Muscle of arm (tissue), 12 donors: ENCODE results near the gene PCBP3. TPM values are rescaled to one million over a fixed set of nuclear protein-coding genes. Genes with fewer than 3 reads are reported as not detected.
"Not testable (repeated sequence)": the region's sequence is repeated elsewhere in the genome, so short reads cannot be mapped to it uniquely, and the experiment has no call there.

ENCODE experiments used
- DNase-seq: peaks from one replicate; pipeline ENCODE4 v3.0.0-alpha.2; 2013
- polyA plus RNA-seq, 12 donors: library from polyadenylated mRNA; unstranded; fragments of 120-200 nt; gene quantifications; one replicate each; pipeline ENCODE4 v1.2.1, GENCODE V29; 2013; ENCODE audit not compliant: insufficient read length in 12 of 12

PCBP3 gene
- polyA plus RNA-seq, 12 donors = 0.88 to 4.2 (median 1.3) TPM; not detected in 2

DNA sequence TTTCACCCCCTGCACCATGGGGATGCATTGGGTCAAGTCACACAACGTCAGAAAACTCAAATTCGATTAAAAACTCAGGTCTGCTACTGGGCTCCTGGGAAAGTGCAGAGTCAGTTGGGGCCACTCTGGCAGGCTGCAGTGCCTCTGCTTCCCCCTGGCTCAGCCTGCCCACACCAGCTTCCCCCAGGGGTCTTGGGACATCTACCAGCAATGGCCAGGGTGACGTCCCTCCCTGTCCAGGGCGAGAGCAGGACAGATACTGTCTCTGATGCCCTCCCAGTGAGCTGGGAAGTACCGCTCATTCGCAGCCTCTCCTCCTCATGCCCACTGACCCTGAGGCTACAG lies 231.9 kb downstream of the PCBP3 start:
- no peak for DNase-seq

- no peak for DNase-seq
Observed at GRCh38 chr21:45875881-45876280, 232.4 kb downstream of the PCBP3 start.

GRCh38 chr21:45876381-45877170 lies 233.1 kb downstream of the PCBP3 start:
- no peak for DNase-seq

DNA sequence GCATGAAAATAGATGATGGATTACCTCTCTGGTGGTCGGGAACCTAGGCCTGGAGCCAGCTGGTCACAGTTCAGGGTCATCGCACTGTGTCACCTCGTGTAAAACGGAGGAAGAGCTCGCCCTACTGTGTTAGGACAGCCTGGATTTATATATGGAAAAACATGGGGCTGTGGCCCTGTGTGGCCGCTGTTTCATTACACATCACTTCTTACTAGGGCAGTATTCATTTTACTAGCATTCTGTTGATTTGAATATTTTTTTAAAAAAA lies 233.6 kb downstream of the PCBP3 start:
- DNase-seq = no peak

DNA sequence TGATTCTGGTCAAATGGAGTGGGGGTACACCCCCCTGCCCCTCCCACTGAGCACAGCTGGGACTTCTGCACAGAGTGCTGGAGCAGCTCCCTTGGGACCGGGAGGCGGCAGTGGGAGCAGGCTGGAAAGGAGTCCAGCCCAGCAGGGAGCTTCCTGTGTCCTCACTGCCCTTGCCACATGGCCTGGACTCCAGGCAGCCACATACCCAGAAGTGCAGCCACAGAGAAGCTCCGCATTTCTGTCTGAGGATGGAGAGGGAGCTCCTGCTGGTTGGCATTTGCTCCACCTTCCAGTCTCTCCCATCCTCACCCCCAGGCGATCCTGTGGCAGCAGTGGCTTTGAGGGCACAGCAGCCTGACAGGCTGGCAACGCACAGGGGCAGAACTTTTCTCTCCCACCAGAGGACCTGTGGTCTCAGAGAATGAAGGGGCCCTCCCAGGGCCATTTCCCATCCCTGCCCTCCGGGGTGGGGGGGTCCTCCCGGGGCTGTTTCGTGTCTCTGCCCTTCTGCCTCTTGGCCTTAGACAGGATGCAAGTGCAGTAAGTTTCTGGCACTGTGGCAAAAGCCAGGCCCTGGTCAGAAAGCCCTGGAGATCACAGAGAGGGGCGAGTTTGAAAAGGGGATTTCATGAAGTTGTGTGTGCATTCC lies 234.4 kb downstream of the PCBP3 start:
- DNase-seq = no peak

GRCh38 chr21:45880097-45881068 lies 236.9 kb downstream of the PCBP3 start:
- DNase-seq = no peak

- DNase-seq = no peak
Observed at GRCh38 chr21:45882645-45883044, 239.1 kb downstream of the PCBP3 start.

GRCh38 chr21:45883090-45883489 lies 239.6 kb downstream of the PCBP3 start:
- DNase-seq = no peak

- no peak for DNase-seq
Observed at GRCh38 chr21:45885597-45885929, 242.0 kb downstream of the PCBP3 start.

DNA sequence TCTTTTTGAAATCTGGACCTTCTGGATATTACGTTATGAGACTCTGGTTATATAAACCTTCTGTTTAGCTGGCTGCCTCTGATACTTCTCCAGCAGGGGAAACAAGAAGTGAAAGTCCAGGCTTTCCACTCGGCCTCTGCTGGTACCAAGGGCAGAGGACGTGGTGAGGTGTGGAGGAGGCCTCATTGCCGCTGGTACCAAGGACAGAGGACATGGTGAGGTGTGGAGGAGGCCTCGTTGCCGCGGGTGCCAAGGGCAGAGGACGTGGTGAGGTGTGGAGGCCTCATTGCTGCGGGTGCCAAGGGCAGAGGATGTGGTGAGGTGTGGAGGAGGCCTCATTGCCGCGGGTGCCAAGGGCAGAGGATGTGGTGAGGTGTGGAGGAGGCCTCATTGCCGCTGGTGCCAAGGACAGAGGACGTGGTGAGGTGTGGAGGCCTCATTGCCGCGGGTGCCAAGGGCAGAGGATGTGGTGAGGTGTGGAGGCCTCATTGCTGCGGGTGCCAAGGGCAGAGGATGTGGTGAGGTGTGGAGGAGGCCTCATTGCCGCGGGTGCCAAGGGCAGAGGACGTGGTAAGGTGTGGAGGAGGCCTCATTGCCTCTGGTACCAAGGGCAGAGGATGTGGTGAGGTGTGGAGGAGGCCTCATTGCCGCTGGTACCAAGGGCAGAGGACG lies 242.5 kb downstream of the PCBP3 start:
- not testable (repeated sequence) for DNase-seq

GRCh38 chr21:45886610-45887026 lies 243.1 kb downstream of the PCBP3 start:
- DNase-seq = no peak

GRCh38 chr21:45887120-45887611 lies 243.6 kb downstream of the PCBP3 start:
- DNase-seq = no peak

DNA sequence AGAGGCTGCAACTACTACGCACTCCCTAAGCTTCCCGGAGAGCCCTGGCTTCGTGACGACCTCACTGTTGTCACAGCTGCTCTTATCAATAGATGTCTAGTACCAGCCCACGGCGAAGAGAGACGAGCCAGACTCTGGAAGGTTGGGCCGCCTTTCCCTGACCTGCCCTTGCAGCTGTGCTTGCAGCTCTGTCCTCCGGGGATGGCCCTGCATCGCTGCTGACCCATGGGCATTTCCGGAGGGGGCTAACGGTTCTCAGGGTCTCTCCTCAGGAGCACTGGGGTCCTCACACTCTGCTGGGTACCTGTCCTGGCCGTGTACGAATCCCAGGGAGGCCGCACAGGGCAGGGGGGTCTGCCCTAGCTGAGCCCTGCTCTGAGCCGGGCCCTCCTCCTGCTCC lies 244.3 kb downstream of the PCBP3 start:
- DNase-seq = no peak

DNA sequence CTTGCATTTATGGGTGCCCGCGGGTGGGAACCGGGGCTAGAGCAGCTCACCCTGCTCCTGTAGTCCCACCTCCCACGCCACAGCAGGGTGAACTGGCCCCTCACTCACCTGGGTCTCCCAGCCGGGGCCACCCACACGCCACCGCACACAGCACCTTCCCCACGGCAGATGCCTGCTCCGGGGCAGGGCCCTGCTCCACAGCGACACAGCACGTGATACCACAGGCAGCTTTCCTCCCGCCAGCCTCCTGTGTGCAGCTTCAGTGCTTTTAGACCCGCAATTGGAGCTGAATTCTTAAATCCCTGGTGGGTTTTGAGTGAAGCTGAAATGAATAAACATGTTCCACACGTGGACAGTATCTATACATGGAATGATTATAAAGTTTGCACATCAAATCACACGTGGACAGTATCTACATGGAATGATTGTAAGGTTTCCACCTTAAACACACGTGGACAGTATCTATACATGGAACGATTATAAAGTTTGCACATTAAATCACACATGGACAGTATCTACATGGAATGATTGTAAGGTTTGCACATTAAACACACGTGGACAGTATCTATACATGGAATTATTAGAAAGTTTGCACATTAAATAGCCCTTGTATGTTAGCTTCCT lies 245.0 kb downstream of the PCBP3 start:
- no peak for DNase-seq

DNA sequence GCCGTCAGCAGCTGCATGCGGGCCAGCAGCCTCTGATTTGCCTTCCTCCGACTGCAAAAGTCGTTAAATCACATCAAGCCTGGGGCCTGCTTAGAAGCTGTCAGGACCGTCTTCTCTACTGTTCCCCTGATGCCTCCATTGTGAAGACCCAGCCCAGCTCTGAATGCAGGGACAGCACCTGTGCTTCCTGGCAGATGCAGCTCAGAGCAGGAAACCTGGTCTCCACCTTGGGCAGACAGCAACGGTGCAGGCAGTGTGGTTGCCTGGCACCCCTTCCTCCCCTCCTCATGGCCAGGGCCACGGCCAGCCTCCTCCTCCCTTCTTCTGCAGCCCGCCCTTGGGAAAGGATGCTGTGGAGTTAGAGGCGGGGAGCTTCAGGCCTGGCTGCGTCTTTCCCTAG lies 245.7 kb downstream of the PCBP3 start:
- no peak for DNase-seq

DNA sequence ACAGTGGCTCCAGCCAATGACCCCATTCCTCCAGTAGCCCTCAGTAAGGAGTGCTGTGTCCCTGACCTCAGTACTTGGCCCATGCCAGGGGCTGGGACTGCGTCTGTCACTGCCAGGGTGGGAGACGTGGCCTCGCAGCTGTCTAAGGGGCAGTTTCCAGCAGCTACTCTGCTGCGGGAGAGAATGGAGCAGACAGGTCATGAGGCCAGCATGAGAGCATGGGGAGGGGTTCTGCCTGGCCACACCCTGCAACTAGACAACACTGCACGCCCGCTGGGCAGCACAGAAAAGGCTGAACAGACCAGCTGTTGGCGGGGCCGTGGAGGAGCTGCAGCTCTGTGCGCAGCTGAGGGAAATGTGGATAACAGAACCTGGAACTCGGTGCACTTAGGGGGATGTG lies 246.4 kb downstream of the PCBP3 start:
- DNase-seq = no peak

GRCh38 chr21:45891388-45892155 lies 248.0 kb downstream of the PCBP3 start:
- DNase-seq = no peak

- DNase-seq = no peak
Observed at GRCh38 chr21:45892156-45892915, 248.8 kb downstream of the PCBP3 start.

DNA sequence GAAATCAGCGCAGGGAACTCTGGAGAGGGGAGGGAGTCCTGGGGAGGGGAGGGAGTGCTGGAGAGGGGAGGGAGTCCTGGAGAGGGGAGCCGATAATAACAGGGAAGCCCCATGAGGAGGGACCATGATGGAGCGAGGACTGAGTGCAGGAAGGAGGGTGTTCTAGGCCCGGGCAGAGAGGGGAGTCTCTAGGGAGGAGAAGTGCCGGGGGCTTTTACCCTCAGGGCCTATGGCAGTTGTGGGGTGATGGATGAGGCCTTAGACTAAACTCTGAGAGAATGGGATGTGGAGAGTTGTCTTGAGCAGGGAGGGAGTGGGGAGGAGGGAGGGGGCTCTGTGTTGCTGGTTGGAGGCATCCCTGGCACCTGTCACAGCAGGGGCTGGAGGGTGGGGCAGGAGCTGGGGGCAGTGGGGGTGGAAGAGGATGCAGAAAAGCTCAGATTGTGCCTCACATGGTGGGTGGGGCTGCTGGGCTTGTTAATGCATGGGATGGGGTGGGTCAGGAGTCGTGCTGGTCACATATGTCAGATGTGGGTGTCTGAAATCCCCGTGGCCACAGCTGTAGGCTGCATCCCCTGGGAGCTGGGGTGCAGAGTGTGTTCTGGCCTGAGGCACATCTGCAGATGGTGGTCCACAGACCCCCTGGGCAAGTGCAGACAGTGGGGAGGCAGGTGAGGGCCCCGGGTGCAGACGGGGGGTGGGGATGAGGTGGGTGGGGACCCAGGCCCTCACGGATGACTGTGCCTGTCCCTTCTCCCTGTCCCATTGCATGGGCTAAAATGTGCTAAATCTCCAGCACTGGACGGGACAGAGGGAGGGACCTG lies 249.6 kb downstream of the PCBP3 start:
- DNase-seq = no peak
